Breast epithelium (tissue), 4 donors: Measurements from ENCODE around the gene PPT2. TPM values are rescaled to one million over a fixed set of nuclear protein-coding genes. Genes with fewer than 3 reads are reported as not detected.
"Not testable (repeated sequence)": the region's sequence is repeated elsewhere in the genome, so short reads cannot be mapped to it uniquely, and the experiment has no call there.

ENCODE experiments used
- DNase-seq, 2 donors: peaks; one replicate each; pipeline ENCODE4 v3.0.0-alpha.2; 2019; ENCODE audit warnings: low spot score in 2 of 2
- H3K27ac ChIP-seq, 2 donors: fragments of 200-600 bp; sonication (generic) in 1 of 2; one replicate each; pipeline ENCODE4 v1.5.1; 2016 to 2019; ENCODE audit warnings: mild to moderate bottlenecking in 1 of 2
- H3K27me3 ChIP-seq, 2 donors: fragments of 200-600 bp; sonication (generic) in 1 of 2; one replicate each; pipeline versions ENCODE4 v1.5.1 to v1.6.0; 2017 to 2019; ENCODE audit warnings: control low read depth in 1 of 2, mild to moderate bottlenecking in 1 of 2
- H3K36me3 ChIP-seq: fragments of 200-600 bp; one replicate; pipeline ENCODE4 v1.5.1; 2019
- H3K4me1 ChIP-seq, 2 donors: fragments of 200-600 bp; sonication (generic); one replicate each; pipeline ENCODE4 v1.5.1; 2016 to 2019; ENCODE audit warnings: control low read depth in 1 of 2
- H3K4me3 ChIP-seq, 3 donors: fragments of 200-600 bp; sonication (generic); 1 replicate in 2 of 3; 2 replicates in 1 of 3; pipeline ENCODE4 v1.5.1; 2016 to 2019; ENCODE audit warnings: mild to moderate bottlenecking in 3 of 3, moderate library complexity in 2 of 3
- H3K9me3 ChIP-seq, 2 donors: fragments of 200-600 bp; sonication (generic) in 1 of 2; one replicate each; pipeline ENCODE4 v1.5.1; 2016 to 2019; ENCODE audit warnings: control low read depth in 1 of 2
- POLR2A ChIP-seq: fragments of 450-650 bp; IDR thresholded peaks from one replicate; pipeline ENCODE4 v1.6.1; 2016; ENCODE audit warnings: antibody characterized with exemption, mild to moderate bottlenecking, moderate library complexity
- POLR2AphosphoS5 ChIP-seq, 3 donors: sonication (generic); formaldehyde crosslinking; IDR thresholded peaks; one replicate each; pipeline ENCODE4 v1.6.1; 2017; ENCODE audit warnings: antibody characterized with exemption in 3 of 3
- intact Hi-C: fragments of 100-400 bp; cut with DNase I; formaldehyde crosslinking; loops from one replicate; pipeline ENCODE4 v1.15.1; 2023; ENCODE audit warnings: low total_unique reads
- total RNA-seq, 3 donors: library from RNA; depleted of rRNA; stranded (reverse); fragments of >200 nt; gene quantifications; one replicate each; pipeline ENCODE4 v1.1.0, GENCODE V29; 2016
- TF ChIP-seq, protein P1 (sequence below), 3 donors: fragments of 450-650 bp; IDR thresholded peaks; one replicate each; pipeline ENCODE4 v1.5.1; 2016 to 2017; ENCODE audit warnings: antibody characterized with exemption in 3 of 3, mild to moderate bottlenecking in 3 of 3, moderate library complexity in 3 of 3

PPT2 gene
- total RNA-seq, 3 donors from 2014 or later, result 18.4 to 59.6 (median 28.5) TPM

GRCh38 chr6:32181915-32182529 is 28.1 kb downstream of the PPT2 start:
- DNase-seq, result no peak
- no peaks in the 10 kb centered on the region for H3K27me3 ChIP-seq
- intact Hi-C loops, result no loop called here
- H3K4me3 ChIP-seq, result no peak overlapping the region
- TF ChIP-seq POLR2AphosphoS5 (IDR thresholded peaks at IDR 0.05), result no peak
- no peak for TF ChIP-seq POLR2A
- TF ChIP-seq, protein P1, sequence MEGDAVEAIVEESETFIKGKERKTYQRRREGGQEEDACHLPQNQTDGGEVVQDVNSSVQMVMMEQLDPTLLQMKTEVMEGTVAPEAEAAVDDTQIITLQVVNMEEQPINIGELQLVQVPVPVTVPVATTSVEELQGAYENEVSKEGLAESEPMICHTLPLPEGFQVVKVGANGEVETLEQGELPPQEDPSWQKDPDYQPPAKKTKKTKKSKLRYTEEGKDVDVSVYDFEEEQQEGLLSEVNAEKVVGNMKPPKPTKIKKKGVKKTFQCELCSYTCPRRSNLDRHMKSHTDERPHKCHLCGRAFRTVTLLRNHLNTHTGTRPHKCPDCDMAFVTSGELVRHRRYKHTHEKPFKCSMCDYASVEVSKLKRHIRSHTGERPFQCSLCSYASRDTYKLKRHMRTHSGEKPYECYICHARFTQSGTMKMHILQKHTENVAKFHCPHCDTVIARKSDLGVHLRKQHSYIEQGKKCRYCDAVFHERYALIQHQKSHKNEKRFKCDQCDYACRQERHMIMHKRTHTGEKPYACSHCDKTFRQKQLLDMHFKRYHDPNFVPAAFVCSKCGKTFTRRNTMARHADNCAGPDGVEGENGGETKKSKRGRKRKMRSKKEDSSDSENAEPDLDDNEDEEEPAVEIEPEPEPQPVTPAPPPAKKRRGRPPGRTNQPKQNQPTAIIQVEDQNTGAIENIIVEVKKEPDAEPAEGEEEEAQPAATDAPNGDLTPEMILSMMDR (IDR thresholded peaks at IDR 0.05), result no peak
- H3K36me3 ChIP-seq, result no peaks in the 10 kb centered on the region
- H3K27ac ChIP-seq, result peak overlapping the region in 1 of 2 donors; percentile 75
- H3K4me1 ChIP-seq, result peaks cover 0 to 10% of the 10 kb centered on the region in 2 donors
- H3K9me3 ChIP-seq, result no peaks in the 10 kb centered on the region

- H3K27me3 ChIP-seq, result no peaks in the 10 kb centered on the region
- intact Hi-C loops, result no loop called here
- H3K4me3 ChIP-seq, result no peak overlapping the region
- H3K27ac ChIP-seq, result peak overlapping the region in 1 of 2 donors; percentile 75
- H3K9me3 ChIP-seq, result no peaks in the 10 kb centered on the region
- no peak for DNase-seq
- TF ChIP-seq, protein P1 (IDR thresholded peaks at IDR 0.05), result no peak
- TF ChIP-seq POLR2A, result no peak
- TF ChIP-seq POLR2AphosphoS5 (IDR thresholded peaks at IDR 0.05), result no peak
- peaks cover 0 to 10% of the 10 kb centered on the region in 2 donors for H3K4me1 ChIP-seq
- H3K36me3 ChIP-seq, result no peaks in the 10 kb centered on the region
Measured at GRCh38 chr6:32182555-32182981, 28.6 kb downstream of the PPT2 start.

GRCh38 chr6:32183030-32183429 is 29.1 kb downstream of the PPT2 start:
- no peaks in the 10 kb centered on the region for H3K9me3 ChIP-seq
- H3K36me3 ChIP-seq, result no peaks in the 10 kb centered on the region
- no peak for DNase-seq
- H3K4me3 ChIP-seq, result no peak overlapping the region
- H3K4me1 ChIP-seq, result peaks cover 0 to 10% of the 10 kb centered on the region in 2 donors
- intact Hi-C loops, result no loop called here
- no peaks in the 10 kb centered on the region for H3K27me3 ChIP-seq
- H3K27ac ChIP-seq, result peak overlapping the region; percentile 40 to 75
- TF ChIP-seq POLR2AphosphoS5 (IDR thresholded peaks at IDR 0.05) (no peak), POLR2A (no peak)
- TF ChIP-seq, protein P1 (IDR thresholded peaks at IDR 0.05), result no peak

GRCh38 chr6:32183483-32184083 is 29.6 kb downstream of the PPT2 start:
- TF ChIP-seq POLR2A (no peak), POLR2AphosphoS5 (IDR thresholded peaks at IDR 0.05) (no peak)
- TF ChIP-seq, protein P1 (IDR thresholded peaks at IDR 0.05), result no peak
- intact Hi-C loops, result no loop called here

DNA sequence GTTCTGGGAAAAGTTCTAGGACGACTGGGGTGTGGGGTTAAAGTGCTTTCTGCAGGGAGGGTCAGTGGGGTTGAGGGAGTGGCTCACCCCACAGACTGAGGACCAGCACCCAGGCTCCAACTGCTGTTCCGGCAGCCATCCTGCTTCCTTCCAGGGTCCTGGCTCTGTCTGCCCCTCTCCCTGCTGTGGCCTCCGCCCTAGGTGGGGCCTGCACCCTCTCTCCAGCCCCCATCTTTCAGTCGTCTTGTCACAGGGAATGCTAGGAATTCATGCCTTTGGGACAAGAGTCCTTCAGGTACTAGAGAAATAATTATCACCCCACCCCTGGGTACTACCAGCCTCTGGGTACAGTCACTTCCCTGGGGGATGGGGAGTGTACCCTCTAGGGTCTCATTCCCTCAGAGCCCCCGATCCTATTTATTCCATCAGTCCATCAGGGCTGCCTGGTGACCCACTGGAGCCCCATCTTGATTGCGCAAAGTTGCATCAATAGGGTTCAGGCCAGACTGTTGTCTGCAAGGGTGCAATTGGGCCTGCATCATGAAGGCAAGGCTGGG is 30.2 kb downstream of the PPT2 start, which contains the start of gene AGER:
TSS of gene AGER (minus strand) at position 170 of the 557 bp plus-strand sequence. CDS start at position 139, 31 bp downstream.
- intact Hi-C loops, result no loop called here

More at GRCh38 chr6:32183483-32184083, 29.6 kb downstream of the PPT2 start:
- no peaks in the 10 kb centered on the region for H3K36me3 ChIP-seq
- H3K4me3 ChIP-seq, result no peak overlapping the region
- H3K27ac ChIP-seq, result peak overlapping the region; percentile 40 to 75
- H3K9me3 ChIP-seq, result no peaks in the 10 kb centered on the region
- no peaks in the 10 kb centered on the region for H3K27me3 ChIP-seq
- H3K4me1 ChIP-seq, result peaks cover 0 to 10% of the 10 kb centered on the region in 2 donors
- DNase-seq, result no peak

DNA sequence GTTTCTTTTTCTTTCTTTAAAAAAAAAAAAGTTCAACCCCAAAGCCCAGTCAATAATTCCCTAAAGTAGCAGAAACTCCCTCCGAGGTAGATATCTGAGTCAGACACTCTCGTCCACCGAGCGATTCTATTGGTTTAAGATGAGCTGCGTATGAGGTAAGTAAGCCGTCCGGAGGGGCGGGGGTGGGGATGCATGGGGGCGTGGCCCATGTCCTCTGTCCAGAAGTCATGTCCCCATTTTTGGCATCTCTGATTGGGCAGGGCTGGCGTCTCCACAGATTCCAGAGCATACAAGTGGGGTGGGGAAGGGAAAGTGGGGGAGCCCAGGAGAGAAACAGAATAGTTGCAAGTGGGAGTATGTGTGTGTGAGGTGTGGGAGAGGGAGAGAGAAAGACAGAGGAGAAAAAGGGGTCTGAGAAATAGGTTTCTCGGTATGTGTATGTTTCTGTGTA is 31.8 kb downstream of the PPT2 start:
- H3K27ac ChIP-seq, result peak overlapping the region; percentile 97 to 98
- intact Hi-C loops, H3K27me3 ChIP-seq, H3K36me3 ChIP-seq, H3K4me1 ChIP-seq, H3K9me3 ChIP-seq, H3K4me3 ChIP-seq: not testable (repeated sequence)
- DNase-seq, result peak; percentile 74 to 79

More for the DNA sequence above, 30.2 kb downstream of the PPT2 start, which contains the start of gene AGER:
- no peaks in the 10 kb centered on the region for H3K36me3 ChIP-seq
- no peaks in the 10 kb centered on the region for H3K27me3 ChIP-seq
- no peak within 1 kb of the TSS for H3K4me3 ChIP-seq
- no peak for DNase-seq
- H3K4me1 ChIP-seq, result peaks cover 0 to 6% of the 10 kb centered on the region in 2 donors
- peak within 1 kb of the TSS; percentile 42 to 75 for H3K27ac ChIP-seq
- TF ChIP-seq POLR2A (no peak), POLR2AphosphoS5 (IDR thresholded peaks at IDR 0.05) (no peak)
- TF ChIP-seq, protein P1 (IDR thresholded peaks at IDR 0.05), result no peak
- no peaks in the 10 kb centered on the region for H3K9me3 ChIP-seq

DNA sequence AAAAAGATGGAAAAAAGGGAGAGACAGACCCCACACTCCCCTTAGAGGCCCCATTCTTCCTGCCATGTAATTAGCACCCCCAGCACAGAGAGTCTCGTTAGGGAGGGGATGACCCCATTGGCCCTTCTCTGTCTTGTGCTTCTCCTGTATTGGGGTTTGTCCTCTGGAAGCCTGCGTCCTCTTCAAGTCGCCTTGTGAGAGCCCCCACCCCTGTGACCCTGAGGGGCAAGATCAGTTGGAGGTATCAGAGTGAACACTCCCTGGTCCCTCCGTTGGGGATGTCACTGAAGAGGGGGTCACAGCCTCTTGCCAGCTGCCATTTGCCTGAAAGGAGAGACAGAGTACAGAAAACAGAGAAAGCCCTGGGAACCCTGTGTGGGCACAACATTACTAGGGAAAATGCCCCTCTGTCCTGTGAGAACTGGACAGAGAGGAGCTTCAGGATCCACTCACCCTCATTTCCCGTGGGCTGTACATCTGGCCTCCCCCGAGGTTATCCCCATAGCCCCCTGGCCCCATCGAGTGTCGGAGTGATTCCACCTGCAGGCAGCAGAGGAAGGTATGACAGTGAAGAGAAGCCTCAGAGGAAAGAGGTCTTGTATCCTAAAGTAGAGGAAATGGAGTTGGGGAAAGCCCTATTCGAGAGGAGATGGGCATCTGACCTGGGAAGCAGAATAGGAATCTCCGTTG is 32.4 kb downstream of the PPT2 start:
- DNase-seq, H3K9me3 ChIP-seq, H3K36me3 ChIP-seq, intact Hi-C loops, H3K27me3 ChIP-seq, H3K4me3 ChIP-seq, H3K4me1 ChIP-seq: not testable (repeated sequence)
- peak overlapping the region; percentile 97 to 98 for H3K27ac ChIP-seq
